Astrocyte (in vitro differentiated cells and primary cell): ENCODE results near the gene DDX47. TPM values are rescaled to one million over a fixed set of nuclear protein-coding genes. Genes with fewer than 3 reads are reported as not detected.
A peak's percentile ranks its signal among the peaks of the same experiment; 100 is the strongest.

Experiments
- DNase-seq: peaks from one replicate; pipeline ENCODE4 v3.0.0-alpha.2; 2010; ENCODE audit warnings: low read depth
- FAIRE-seq: peaks from 2 replicates; lab custom pipeline; 2011; peaks lifted over from hg19 to GRCh38; lab: Jason Lieb, UNC
- H2AFZ ChIP-seq: 2 replicates; pipeline ENCODE4 v1.6.0; 2012; ENCODE audit warnings: low read depth, low read length, inconsistent platforms
- H3K27ac ChIP-seq: 2 replicates; pipeline ENCODE4 v1.5.1; 2011; ENCODE audit warnings: low read depth, low read length, inconsistent platforms
- H3K27me3 ChIP-seq: 2 replicates; pipeline ENCODE4 v1.6.0; 2011; ENCODE audit warnings: low read length, inconsistent platforms; ENCODE audit not compliant: insufficient read depth
- H3K36me3 ChIP-seq: 2 replicates; pipeline ENCODE4 v1.5.1; 2011; ENCODE audit warnings: low read length, inconsistent platforms; ENCODE audit not compliant: insufficient read depth
- H3K4me1 ChIP-seq: 2 replicates; pipeline ENCODE4 v1.5.1; 2011; ENCODE audit warnings: low read length, inconsistent platforms; ENCODE audit not compliant: insufficient read depth
- H3K4me2 ChIP-seq: 2 replicates; pipeline ENCODE4 v1.6.0; 2012; ENCODE audit warnings: low read length, inconsistent platforms
- H3K4me3 ChIP-seq: 2 replicates; pipeline ENCODE4 v1.5.1; 2011; ENCODE audit warnings: low read depth, mild to moderate bottlenecking, low read length, inconsistent platforms; ENCODE audit not compliant: insufficient read depth
- H3K79me2 ChIP-seq: 2 replicates; pipeline ENCODE4 v1.6.0; 2012; ENCODE audit warnings: mild to moderate bottlenecking, low read length, inconsistent platforms; ENCODE audit not compliant: insufficient read depth
- H3K9ac ChIP-seq: 2 replicates; pipeline ENCODE4 v1.6.0; 2012; ENCODE audit warnings: mild to moderate bottlenecking, low read length, inconsistent platforms
- H3K9me3 ChIP-seq: 2 replicates; pipeline ENCODE4 v1.5.1; 2012; ENCODE audit warnings: low read depth, mild to moderate bottlenecking, low read length, inconsistent platforms; ENCODE audit not compliant: insufficient read depth
- H4K20me1 ChIP-seq: 2 replicates; pipeline ENCODE4 v1.6.0; 2012; ENCODE audit warnings: low read length, inconsistent platforms; ENCODE audit not compliant: insufficient read depth
- H3K27ac Mint-ChIP-seq: one replicate; pipeline ENCODE4 v1.8.0; 2021; ENCODE audit warnings: mild to moderate bottlenecking, mixed read lengths; ENCODE audit not compliant: unreplicated experiment
- H3K27me3 Mint-ChIP-seq: one replicate; pipeline ENCODE4 v1.8.0; 2021; ENCODE audit warnings: low read depth, mixed read lengths; ENCODE audit not compliant: unreplicated experiment
- H3K36me3 Mint-ChIP-seq: one replicate; pipeline ENCODE4 v1.8.0; 2021; ENCODE audit warnings: low read depth, mixed read lengths; ENCODE audit not compliant: unreplicated experiment
- H3K4me1 Mint-ChIP-seq: one replicate; pipeline ENCODE4 v1.8.0; 2021; ENCODE audit warnings: low read depth, mixed read lengths; ENCODE audit not compliant: unreplicated experiment
- H3K4me3 Mint-ChIP-seq: one replicate; pipeline ENCODE4 v1.8.0; 2021; ENCODE audit warnings: mild to moderate bottlenecking, moderate library complexity, mixed read lengths; ENCODE audit not compliant: unreplicated experiment
- H3K9me3 Mint-ChIP-seq: one replicate; pipeline ENCODE4 v1.8.0; 2021; ENCODE audit warnings: mild to moderate bottlenecking, mixed read lengths; ENCODE audit not compliant: unreplicated experiment
- EZH2 ChIP-seq: IDR thresholded peaks from 2 replicates; pipeline ENCODE4 v1.6.1; 2012; ENCODE audit warnings: mild to moderate bottlenecking, low read length, inconsistent platforms; ENCODE audit not compliant: insufficient read depth
- total RNA-seq: library from RNA; stranded (reverse); gene quantifications from 2 replicates; pipeline ENCODE4 v1.2.1, GENCODE V29; 2021
- TF ChIP-seq, protein P1 (sequence below): IDR thresholded peaks from 2 replicates; pipeline ENCODE4 v1.5.1; 2011; ENCODE audit warnings: low read depth, mild to moderate bottlenecking, inconsistent platforms, low read length, moderate library complexity; ENCODE audit not compliant: insufficient read depth

The DDX47 gene
- total RNA-seq, 1 donor from 2014 or later, result 62.1 TPM

DNA sequence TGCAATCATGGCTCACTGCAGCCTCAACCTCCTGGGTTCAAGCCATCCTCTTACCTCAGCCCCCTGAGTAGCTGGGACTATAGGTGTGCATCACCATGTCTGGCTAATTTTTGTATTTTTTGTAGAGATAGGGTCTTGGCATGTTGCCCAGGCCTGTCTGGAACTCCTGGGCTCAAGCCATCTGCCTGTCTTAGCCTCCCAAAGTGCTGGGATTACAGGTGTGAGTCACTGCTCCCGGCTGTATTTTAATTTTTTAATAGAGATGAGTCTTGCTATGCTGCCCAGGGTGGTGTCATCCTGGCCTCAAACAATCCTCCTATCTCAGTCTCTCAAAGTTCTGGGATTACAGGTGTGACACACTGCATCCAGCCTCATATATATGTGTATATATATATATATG is 46.5 kb downstream of the DDX47 start:
- H3K9me3 Mint-ChIP-seq, result no peaks in the 10 kb centered on the region
- DNase-seq (peak; percentile 23), FAIRE-seq (no peak)
- Histone ChIP-seq H3K4me2 (no peak overlapping the region), H3K4me3 (no peak overlapping the region), H3K9ac (no peak overlapping the region), H3K4me1 (no peaks in the 10 kb centered on the region), H3K27ac (no peak overlapping the region), H3K27me3 (no peaks in the 10 kb centered on the region), H2AFZ (no peak overlapping the region), H4K20me1 (no peaks in the 10 kb centered on the region), H3K36me3 (peaks cover 8% of the 10 kb centered on the region), H3K79me2 (no peaks in the 10 kb centered on the region), H3K9me3 (no peaks in the 10 kb centered on the region)
- peaks cover 14% of the 10 kb centered on the region for H3K36me3 Mint-ChIP-seq
- H3K27ac Mint-ChIP-seq, result no peak overlapping the region
- no peak overlapping the region for H3K4me3 Mint-ChIP-seq
- H3K4me1 Mint-ChIP-seq, result no peaks in the 10 kb centered on the region
- no peaks in the 10 kb centered on the region for H3K27me3 Mint-ChIP-seq
- TF ChIP-seq EZH2, result no peak
- TF ChIP-seq, protein P1, sequence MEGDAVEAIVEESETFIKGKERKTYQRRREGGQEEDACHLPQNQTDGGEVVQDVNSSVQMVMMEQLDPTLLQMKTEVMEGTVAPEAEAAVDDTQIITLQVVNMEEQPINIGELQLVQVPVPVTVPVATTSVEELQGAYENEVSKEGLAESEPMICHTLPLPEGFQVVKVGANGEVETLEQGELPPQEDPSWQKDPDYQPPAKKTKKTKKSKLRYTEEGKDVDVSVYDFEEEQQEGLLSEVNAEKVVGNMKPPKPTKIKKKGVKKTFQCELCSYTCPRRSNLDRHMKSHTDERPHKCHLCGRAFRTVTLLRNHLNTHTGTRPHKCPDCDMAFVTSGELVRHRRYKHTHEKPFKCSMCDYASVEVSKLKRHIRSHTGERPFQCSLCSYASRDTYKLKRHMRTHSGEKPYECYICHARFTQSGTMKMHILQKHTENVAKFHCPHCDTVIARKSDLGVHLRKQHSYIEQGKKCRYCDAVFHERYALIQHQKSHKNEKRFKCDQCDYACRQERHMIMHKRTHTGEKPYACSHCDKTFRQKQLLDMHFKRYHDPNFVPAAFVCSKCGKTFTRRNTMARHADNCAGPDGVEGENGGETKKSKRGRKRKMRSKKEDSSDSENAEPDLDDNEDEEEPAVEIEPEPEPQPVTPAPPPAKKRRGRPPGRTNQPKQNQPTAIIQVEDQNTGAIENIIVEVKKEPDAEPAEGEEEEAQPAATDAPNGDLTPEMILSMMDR, result no peak

DNA sequence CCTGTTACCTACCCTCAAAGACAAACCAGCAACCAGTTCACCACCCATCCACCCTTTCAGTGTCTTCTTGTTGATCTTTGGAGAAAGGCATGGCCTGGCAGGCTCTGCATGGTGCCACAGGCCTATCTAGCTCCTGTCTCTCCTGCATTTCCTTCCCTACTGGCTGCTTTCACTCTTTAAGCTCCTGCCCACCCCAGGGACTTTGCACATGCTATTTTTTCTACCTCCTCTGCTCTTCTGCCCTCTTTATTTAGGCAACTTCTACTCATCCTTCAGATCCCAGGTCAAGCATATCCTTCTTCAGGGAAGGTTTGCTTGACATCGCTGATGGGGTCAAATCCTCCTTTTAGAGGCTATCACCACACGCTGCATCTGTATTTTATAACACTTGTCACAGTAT is 51.1 kb downstream of the DDX47 start:
- H3K4me3 ChIP-seq, result no peak overlapping the region
- Mint-ChIP-seq H3K4me1 (no peaks in the 10 kb centered on the region), H3K4me3 (no peak overlapping the region), H3K36me3 (peaks cover 27% of the 10 kb centered on the region), H3K9me3 (peaks cover 4% of the 10 kb centered on the region), H3K27ac (no peak overlapping the region), H3K27me3 (no peaks in the 10 kb centered on the region)
- H3K79me2 ChIP-seq, result no peaks in the 10 kb centered on the region
- no peaks in the 10 kb centered on the region for H4K20me1 ChIP-seq
- H3K4me2 ChIP-seq, result no peak overlapping the region
- TF ChIP-seq EZH2, result no peak
- TF ChIP-seq, protein P1, result no peak
- no peak overlapping the region for H3K9ac ChIP-seq
- H3K27me3 ChIP-seq, result no peaks in the 10 kb centered on the region
- DNase-seq (no peak), FAIRE-seq (no peak)
- peaks cover 8% of the 10 kb centered on the region for H3K36me3 ChIP-seq
- no peak overlapping the region for H2AFZ ChIP-seq
- H3K27ac ChIP-seq, result no peak overlapping the region
- H3K4me1 ChIP-seq, result no peaks in the 10 kb centered on the region
- no peaks in the 10 kb centered on the region for H3K9me3 ChIP-seq

DNA sequence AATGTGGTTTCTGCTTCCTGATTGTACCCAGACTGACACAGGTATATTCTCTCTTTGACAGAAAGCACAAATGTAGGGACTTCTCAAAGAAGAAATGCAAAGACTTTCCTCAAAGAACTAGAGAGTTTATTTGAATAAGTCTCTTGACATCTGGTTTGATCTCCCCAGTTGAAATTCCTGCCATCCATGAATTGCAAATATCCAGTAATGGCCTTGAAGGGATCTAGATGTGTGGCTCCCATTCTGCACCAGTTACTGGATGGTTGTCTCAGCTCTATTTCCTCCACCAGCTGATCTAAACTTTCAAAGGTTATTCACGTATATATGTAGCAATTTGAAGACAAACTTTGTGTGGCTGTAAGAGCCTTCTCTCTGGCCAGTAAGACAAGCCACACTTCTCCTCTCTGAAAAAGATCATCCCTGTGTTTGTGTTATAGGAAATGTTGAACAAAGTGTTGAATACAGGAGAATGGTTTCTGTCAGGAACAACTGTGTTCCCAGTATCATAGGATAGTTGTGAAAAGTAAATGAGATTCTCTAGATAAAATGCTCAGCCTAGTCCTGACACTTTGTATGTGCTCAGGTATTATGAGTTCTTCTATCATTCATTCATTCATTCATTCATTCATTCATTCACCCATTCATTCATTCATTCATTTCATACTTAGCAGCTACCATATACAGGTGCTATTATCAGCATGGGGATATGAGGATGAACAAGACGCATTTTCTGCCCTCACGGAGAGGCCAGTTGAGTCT is 55.5 kb downstream of the DDX47 start:
- peaks cover 28% of the 10 kb centered on the region for H3K4me1 ChIP-seq
- H3K4me3 ChIP-seq, result no peak overlapping the region
- H3K4me2 ChIP-seq, result no peak overlapping the region
- TF ChIP-seq, protein P1, result no peak
- TF ChIP-seq EZH2, result no peak
- H4K20me1 ChIP-seq, result no peaks in the 10 kb centered on the region
- DNase-seq (no peak), FAIRE-seq (peak; percentile 74)
- no peak overlapping the region for H3K9ac ChIP-seq
- Mint-ChIP-seq H3K9me3 (peaks cover 9% of the 10 kb centered on the region), H3K4me3 (no peak overlapping the region), H3K27ac (no peak overlapping the region), H3K36me3 (peaks cover 26% of the 10 kb centered on the region), H3K4me1 (peaks cover 24% of the 10 kb centered on the region), H3K27me3 (no peaks in the 10 kb centered on the region)
- no peaks in the 10 kb centered on the region for H3K36me3 ChIP-seq
- H2AFZ ChIP-seq, result no peak overlapping the region
- H3K27ac ChIP-seq, result no peak overlapping the region
- no peaks in the 10 kb centered on the region for H3K79me2 ChIP-seq
- H3K9me3 ChIP-seq, result no peaks in the 10 kb centered on the region
- no peaks in the 10 kb centered on the region for H3K27me3 ChIP-seq
